ENCODE results near the gene SHISAL1. TPM values are rescaled to one million over a fixed set of nuclear protein-coding genes. Genes with fewer than 3 reads are reported as not detected.

SHISAL1 gene
- total and polyA plus RNA-seq, 2 donors (not counting 3 experiments of a cell fraction or from before 2014, with no cell fraction given) = 0.01 to 0.07 TPM

DNA sequence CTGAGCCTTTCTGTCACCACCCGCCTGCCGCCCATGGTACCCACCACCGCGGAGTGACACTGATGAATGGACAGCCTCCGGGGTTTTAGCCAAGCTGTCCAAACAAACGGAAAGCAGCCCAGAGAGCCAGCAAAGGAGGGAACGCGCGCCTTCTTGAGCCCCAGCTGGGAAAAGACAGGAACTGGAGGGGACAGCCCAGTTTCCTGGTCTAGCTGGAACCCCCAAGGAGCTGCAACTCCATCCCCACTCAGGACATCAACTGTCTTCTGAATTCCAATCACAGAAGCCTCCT is 33.7 kb downstream of the SHISAL1 start:
- dilution Hi-C loops (cut with MboI; ENCODE audit: extremely low pct_ligation_motif_present, low sequenced_read_pairs) (no loop called here), intact Hi-C loops (cut with micrococcal nuclease) (no loop called here)
- no peak overlapping the region for H2AFZ ChIP-seq (ENCODE audit: low read depth, low read length)
- H3K9me3 ChIP-seq (replicated peaks; ENCODE audit: control insufficient read depth, insufficient read depth, low read length) = no peaks in the 10 kb centered on the region
- H3K36me3 ChIP-seq (ENCODE audit: control insufficient read depth in 2 of 2, extremely low read depth in 1 of 2, insufficient read depth in 2 of 2, low read length in 2 of 2) = no peaks in the 10 kb centered on the region
- no peak overlapping the region for H3K4me2 ChIP-seq (ENCODE audit: insufficient read depth, low read length)
- TF ChIP-seq JUN (IDR thresholded peaks at IDR 0.05; ENCODE audit: borderline replicate concordance, insufficient read depth, insufficient read length, low read depth) (no peak), MYC (IDR thresholded peaks at IDR 0.05; ENCODE audit: low read depth, low read length) (no peak), POLR2AphosphoS5 (IDR thresholded peaks at IDR 0.05; ENCODE audit: insufficient read depth, low read depth, low read length) (no peak), POLR2A (IDR thresholded peaks at IDR 0.05; ENCODE audit: low read depth, low read length) (no peak), FOS (IDR thresholded peaks at IDR 0.05; ENCODE audit: borderline replicate concordance, insufficient read depth, low read length) (no peak), GATA2 (IDR thresholded peaks at IDR 0.05; ENCODE audit: insufficient read depth, insufficient read length, low read depth, low read length) (no peak), EZH2 (IDR thresholded peaks at IDR 0.05; ENCODE audit: borderline replicate concordance, low read depth, low read length, severe bottlenecking) (no peak)
- TF ChIP-seq, protein P1, sequence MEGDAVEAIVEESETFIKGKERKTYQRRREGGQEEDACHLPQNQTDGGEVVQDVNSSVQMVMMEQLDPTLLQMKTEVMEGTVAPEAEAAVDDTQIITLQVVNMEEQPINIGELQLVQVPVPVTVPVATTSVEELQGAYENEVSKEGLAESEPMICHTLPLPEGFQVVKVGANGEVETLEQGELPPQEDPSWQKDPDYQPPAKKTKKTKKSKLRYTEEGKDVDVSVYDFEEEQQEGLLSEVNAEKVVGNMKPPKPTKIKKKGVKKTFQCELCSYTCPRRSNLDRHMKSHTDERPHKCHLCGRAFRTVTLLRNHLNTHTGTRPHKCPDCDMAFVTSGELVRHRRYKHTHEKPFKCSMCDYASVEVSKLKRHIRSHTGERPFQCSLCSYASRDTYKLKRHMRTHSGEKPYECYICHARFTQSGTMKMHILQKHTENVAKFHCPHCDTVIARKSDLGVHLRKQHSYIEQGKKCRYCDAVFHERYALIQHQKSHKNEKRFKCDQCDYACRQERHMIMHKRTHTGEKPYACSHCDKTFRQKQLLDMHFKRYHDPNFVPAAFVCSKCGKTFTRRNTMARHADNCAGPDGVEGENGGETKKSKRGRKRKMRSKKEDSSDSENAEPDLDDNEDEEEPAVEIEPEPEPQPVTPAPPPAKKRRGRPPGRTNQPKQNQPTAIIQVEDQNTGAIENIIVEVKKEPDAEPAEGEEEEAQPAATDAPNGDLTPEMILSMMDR (IDR thresholded peaks at IDR 0.05; ENCODE audit: extremely low read depth in 1 of 2, insufficient read depth in 1 of 2, low read depth in 1 of 2, low read length in 2 of 2) = no peak
- TF ChIP-seq, protein P2, sequence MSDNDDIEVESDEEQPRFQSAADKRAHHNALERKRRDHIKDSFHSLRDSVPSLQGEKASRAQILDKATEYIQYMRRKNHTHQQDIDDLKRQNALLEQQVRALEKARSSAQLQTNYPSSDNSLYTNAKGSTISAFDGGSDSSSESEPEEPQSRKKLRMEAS (IDR thresholded peaks at IDR 0.05; ENCODE audit: insufficient read depth, insufficient read length) = no peak
- H3K9me1 ChIP-seq (replicated peaks; ENCODE audit: control insufficient read depth, extremely low read depth, insufficient read depth, low read length) = no peaks in the 10 kb centered on the region
- no peak overlapping the region for H3K27ac ChIP-seq (ENCODE audit: insufficient read depth, low read depth, low read length)
- FAIRE-seq = no peak
- no peak overlapping the region for H3K9ac ChIP-seq (replicated peaks; ENCODE audit: extremely low read depth, insufficient read depth, low read length)
- ChIA-PET POLR2A (no interaction called here), CTCF (no interaction called here)
- H4K20me1 ChIP-seq (replicated peaks; ENCODE audit: control insufficient read depth, extremely low read depth, insufficient read depth, low read length) = no peaks in the 10 kb centered on the region
- no TSS peak for BruUV-seq (replicated peaks)
- H3K4me3 ChIP-seq (replicated peaks in 1 of 3; ENCODE audit: insufficient read depth in 1 of 3, low read depth in 1 of 3, low read length in 3 of 3) = no peak overlapping the region
- no peaks in the 10 kb centered on the region for H3K79me2 ChIP-seq (ENCODE audit: control insufficient read depth, insufficient read depth, low read length)
- no peak for DNase-seq (ENCODE audit: low read depth, low spot score)
- no peaks in the 10 kb centered on the region for H3K4me1 ChIP-seq (ENCODE audit: control insufficient read depth, extremely low read depth, insufficient read depth, low read length)
- no peaks in the 10 kb centered on the region for H3K27me3 ChIP-seq (ENCODE audit: control insufficient read depth in 2 of 2, insufficient read depth in 2 of 2, low read length in 2 of 2)
